ENCODE data around the gene MINDY4B.

GRCh38 chr3:150822636-150823035 lies 82.6 kb downstream of the MINDY4B start:
- TF ChIP-seq CTCF (conservative IDR thresholded peaks at IDR 0.05; ENCODE audit: low read depth, low read length): no peak
- no peak for TF ChIP-seq EZH2 (IDR thresholded peaks at IDR 0.05; ENCODE audit: borderline replicate concordance, low read depth, low read length, poor library complexity, severe bottlenecking)
